Mesendoderm (in vitro differentiated cells): Measurements from ENCODE around the gene C16orf90.
"Not testable (repeated sequence)": the region's sequence is repeated elsewhere in the genome, so short reads cannot be mapped to it uniquely, and the experiment has no call there.

ENCODE experiments used
- DNase-seq: peaks from one replicate; pipeline ENCODE4 v3.0.0; 2013
- H2AK5ac ChIP-seq: 2 replicates; pipeline ENCODE4 v1.6.1; 2013; ENCODE audit warnings: low read length, inconsistent platforms
- H2BK120ac ChIP-seq: 2 replicates; pipeline ENCODE4 v1.6.1; 2013; ENCODE audit warnings: low read depth, mild to moderate bottlenecking, low read length, moderate library complexity, mixed read lengths
- H2BK15ac ChIP-seq: replicated peaks from 2 replicates; pipeline ENCODE4 v1.6.1; 2013; ENCODE audit warnings: low read depth, mild to moderate bottlenecking, moderate library complexity
- H2BK5ac ChIP-seq: 2 replicates; pipeline ENCODE4 v1.6.1; 2013; ENCODE audit warnings: low read length, inconsistent platforms
- H3K18ac ChIP-seq: 2 replicates; pipeline ENCODE4 v1.6.1; 2013; ENCODE audit warnings: mild to moderate bottlenecking, low read length, mixed read lengths
- H3K23ac ChIP-seq: one replicate; pipeline ENCODE4 v1.6.1; 2013; ENCODE audit warnings: low read length
- H3K27ac ChIP-seq: 2 replicates; pipeline ENCODE4 v1.5.1; 2013; ENCODE audit warnings: low read depth, mild to moderate bottlenecking, inconsistent platforms, low read length, moderate library complexity
- H3K27me3 ChIP-seq: 2 replicates; pipeline ENCODE4 v1.6.1; 2013; ENCODE audit warnings: low read length, control low read depth, mild to moderate bottlenecking, inconsistent platforms; ENCODE audit not compliant: insufficient read depth, poor library complexity
- H3K36me3 ChIP-seq: 2 replicates; pipeline ENCODE4 v1.6.1; 2013; ENCODE audit warnings: low read length, inconsistent platforms; ENCODE audit not compliant: control insufficient read depth, insufficient read depth
- H3K4ac ChIP-seq: one replicate; pipeline ENCODE4 v1.6.1; 2013; ENCODE audit warnings: low read depth, mild to moderate bottlenecking, low read length, moderate library complexity
- H3K4me1 ChIP-seq: 2 replicates; pipeline ENCODE4 v1.6.1; 2013; ENCODE audit warnings: low read depth, low read length, inconsistent platforms; ENCODE audit not compliant: control insufficient read depth
- H3K4me2 ChIP-seq: 2 replicates; pipeline ENCODE4 v1.6.1; 2013; ENCODE audit warnings: low read length
- H3K4me3 ChIP-seq: 2 replicates; pipeline ENCODE4 v1.5.1; 2013; ENCODE audit warnings: mild to moderate bottlenecking, low read length
- H3K56ac ChIP-seq: one replicate; pipeline ENCODE4 v1.6.1; 2013; ENCODE audit warnings: low read length
- H3K79me1 ChIP-seq: 2 replicates; pipeline ENCODE4 v1.6.1; 2013; ENCODE audit warnings: low read length, inconsistent platforms
- H3K79me2 ChIP-seq: 2 replicates; pipeline ENCODE4 v1.6.1; 2013; ENCODE audit warnings: mild to moderate bottlenecking, low read length; ENCODE audit not compliant: control insufficient read depth, insufficient read depth
- H3K9ac ChIP-seq: 2 replicates; pipeline ENCODE4 v1.6.1; 2013; ENCODE audit warnings: low read length, inconsistent platforms
- H4K5ac ChIP-seq: one replicate; pipeline ENCODE4 v1.6.1; 2013; ENCODE audit warnings: low read length
- H4K8ac ChIP-seq: one replicate; pipeline ENCODE4 v1.6.1; 2013; ENCODE audit warnings: low read depth, mild to moderate bottlenecking, control low read depth, low read length, moderate library complexity
- WGBS: extraction: QIAGEN DNeasy Blood & Tissue Kit; methylation state at CpG from one replicate; pipeline ENCODE4 v1.1.7; 2013; ENCODE audit warnings: low lambda C conversion rate, missing lambda C conversion rate; ENCODE audit not compliant: insufficient coverage; ENCODE audit errors: extremely low coverage; 5-methylcytosine and 5-hydroxymethylcytosine counted together

Gene C16orf90

GRCh38 chr16:3501783-3502400, 6.6 kb upstream of the C16orf90 start:
- Histone ChIP-seq H2BK120ac (no peak overlapping the region), H2BK5ac (no peak overlapping the region), H3K18ac (no peak overlapping the region), H3K4me3 (no peak overlapping the region), H3K4ac (no peak overlapping the region), H2AK5ac (no peak overlapping the region), H3K56ac (peak overlapping the region; percentile 50), H3K36me3 (no peaks in the 10 kb centered on the region), H2BK15ac (no peak overlapping the region), H3K4me1 (peaks cover 2% of the 10 kb centered on the region), H4K5ac (no peak overlapping the region), H3K27me3 (no peaks in the 10 kb centered on the region), H3K23ac (no peak overlapping the region), H3K4me2 (no peak overlapping the region), H3K79me1 (no peaks in the 10 kb centered on the region), H3K27ac (no peak overlapping the region), H3K79me2 (no peaks in the 10 kb centered on the region), H4K8ac (no peak overlapping the region), H3K9ac (peak overlapping the region; percentile 84)
- WGBS: no CpG with 5 or more reads among the region's 22 CpGs
- no peak for DNase-seq

DNA sequence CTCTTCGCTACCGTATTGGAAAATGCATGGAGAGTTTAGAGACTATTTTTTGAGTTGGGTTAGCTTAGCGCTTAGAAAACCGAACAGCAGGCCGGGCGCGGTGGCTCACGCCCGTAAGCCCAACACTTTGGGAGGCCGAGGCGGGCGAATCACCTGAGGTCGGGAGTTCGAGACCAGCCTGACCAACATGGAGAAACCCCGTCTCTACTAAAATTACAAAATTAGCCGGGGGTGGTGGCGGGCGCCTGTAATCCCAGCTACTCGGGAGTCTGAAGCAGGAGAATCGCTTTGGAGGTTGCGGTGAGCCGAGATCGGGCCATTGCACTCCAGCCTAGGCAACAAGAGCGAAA, 6.1 kb upstream of the C16orf90 start:
- H3K36me3 ChIP-seq, H3K4ac ChIP-seq, H2AK5ac ChIP-seq, H3K18ac ChIP-seq, H2BK15ac ChIP-seq, DNase-seq, H3K23ac ChIP-seq, H3K79me1 ChIP-seq, H3K79me2 ChIP-seq, H4K8ac ChIP-seq, H2BK5ac ChIP-seq, H4K5ac ChIP-seq, H2BK120ac ChIP-seq, H3K4me1 ChIP-seq, H3K27me3 ChIP-seq: not testable (repeated sequence)
- H3K56ac ChIP-seq: peak overlapping the region; percentile 89
- peak overlapping the region; percentile 89 for H3K4me2 ChIP-seq
- peak overlapping the region; percentile 84 for H3K9ac ChIP-seq
- peak overlapping the region; percentile 63 for H3K27ac ChIP-seq
- peak overlapping the region; percentile 89 for H3K4me3 ChIP-seq
- WGBS: no CpG with 5 or more reads among the region's 24 CpGs

DNA sequence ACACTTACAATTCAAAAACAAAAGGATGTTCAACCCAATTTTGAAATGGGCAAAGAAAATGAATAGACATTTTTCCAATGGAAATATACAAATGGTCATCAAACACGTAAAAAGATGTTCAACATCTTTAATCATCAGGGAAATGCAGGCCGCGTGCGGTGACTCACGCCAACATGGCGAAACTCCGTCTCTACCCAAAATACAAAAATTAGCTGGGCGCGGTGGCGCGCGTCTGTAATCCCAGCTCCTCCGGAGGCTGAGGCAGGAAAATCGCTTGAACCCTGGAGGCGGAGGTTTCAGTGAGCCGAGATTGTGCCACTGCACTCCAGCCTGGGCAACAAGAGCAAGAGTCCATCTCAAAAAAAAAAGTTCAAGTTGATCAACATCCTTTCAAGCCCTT, 3.7 kb upstream of the C16orf90 start:
- no peaks in the 10 kb centered on the region for H3K27me3 ChIP-seq
- peaks cover 2% of the 10 kb centered on the region for H3K4me1 ChIP-seq
- H4K5ac ChIP-seq: no peak overlapping the region
- H3K4ac ChIP-seq: no peak overlapping the region
- no peak overlapping the region for H3K18ac ChIP-seq
- H3K4me3 ChIP-seq: no peak overlapping the region
- H2BK5ac ChIP-seq: no peak overlapping the region
- no peaks in the 10 kb centered on the region for H3K79me2 ChIP-seq
- no peak overlapping the region for H2BK15ac ChIP-seq
- H4K8ac ChIP-seq: no peak overlapping the region
- H3K56ac ChIP-seq: no peak overlapping the region
- no peaks in the 10 kb centered on the region for H3K79me1 ChIP-seq
- no peak overlapping the region for H3K23ac ChIP-seq
- no CpG with 5 or more reads among the region's 16 CpGs for WGBS
- no peak overlapping the region for H2AK5ac ChIP-seq
- H3K27ac ChIP-seq: no peak overlapping the region
- no peak overlapping the region for H3K4me2 ChIP-seq
- H2BK120ac ChIP-seq: no peak overlapping the region
- no peak overlapping the region for H3K9ac ChIP-seq
- no peaks in the 10 kb centered on the region for H3K36me3 ChIP-seq
- DNase-seq: no peak

DNA sequence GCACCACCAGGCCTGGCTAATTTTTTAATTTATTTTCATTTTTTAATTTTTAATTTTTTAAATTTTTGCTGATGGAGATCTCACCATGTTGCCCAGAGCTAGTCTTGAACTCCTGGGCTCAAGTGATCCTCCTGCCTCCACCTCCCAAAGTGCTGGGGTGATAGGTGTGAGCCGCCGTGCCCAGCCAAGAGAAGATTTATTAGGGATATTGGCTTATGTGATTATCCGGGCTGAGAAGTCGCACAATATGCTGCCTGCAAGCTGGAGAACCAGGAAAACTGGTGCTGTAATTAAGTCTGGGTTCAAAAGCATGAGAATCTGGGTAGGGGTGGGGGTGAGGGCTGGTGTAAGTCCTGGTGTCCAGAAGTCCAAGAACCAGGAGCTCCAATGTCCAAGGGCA, 2.5 kb upstream of the C16orf90 start:
- H2BK120ac ChIP-seq: no peak overlapping the region
- H3K23ac ChIP-seq: no peak overlapping the region
- no peak overlapping the region for H2BK15ac ChIP-seq
- H3K79me2 ChIP-seq: no peaks in the 10 kb centered on the region
- H4K8ac ChIP-seq: no peak overlapping the region
- H3K27me3 ChIP-seq: no peaks in the 10 kb centered on the region
- no peak overlapping the region for H2BK5ac ChIP-seq
- no peaks in the 10 kb centered on the region for H3K36me3 ChIP-seq
- no peak overlapping the region for H4K5ac ChIP-seq
- H2AK5ac ChIP-seq: no peak overlapping the region
- H3K9ac ChIP-seq: no peak overlapping the region
- H3K4me2 ChIP-seq: no peak overlapping the region
- H3K4me3 ChIP-seq: no peak overlapping the region
- peaks cover 2% of the 10 kb centered on the region for H3K4me1 ChIP-seq
- no peaks in the 10 kb centered on the region for H3K79me1 ChIP-seq
- H3K18ac ChIP-seq: no peak overlapping the region
- H3K4ac ChIP-seq: no peak overlapping the region
- WGBS: no CpG with 5 or more reads among the region's 4 CpGs
- no peak overlapping the region for H3K27ac ChIP-seq
- no peak for DNase-seq
- H3K56ac ChIP-seq: no peak overlapping the region

- H3K9ac ChIP-seq: no peak overlapping the region
- no peaks in the 10 kb centered on the region for H3K4me1 ChIP-seq
- H3K27ac ChIP-seq: no peak overlapping the region
- H3K79me1 ChIP-seq: no peaks in the 10 kb centered on the region
- H3K56ac ChIP-seq: no peak overlapping the region
- no peak overlapping the region for H3K23ac ChIP-seq
- no peak overlapping the region for H2AK5ac ChIP-seq
- H3K79me2 ChIP-seq: no peaks in the 10 kb centered on the region
- no peak overlapping the region for H2BK15ac ChIP-seq
- no peak overlapping the region for H2BK5ac ChIP-seq
- H4K8ac ChIP-seq: no peak overlapping the region
- no peak for DNase-seq
- no peak overlapping the region for H3K4me2 ChIP-seq
- H3K27me3 ChIP-seq: no peaks in the 10 kb centered on the region
- no peak overlapping the region for H3K4ac ChIP-seq
- H4K5ac ChIP-seq: no peak overlapping the region
- WGBS: no CpG with 5 or more reads among the region's 30 CpGs
- H3K18ac ChIP-seq: no peak overlapping the region
- H2BK120ac ChIP-seq: no peak overlapping the region
- no peaks in the 10 kb centered on the region for H3K36me3 ChIP-seq
- H3K4me3 ChIP-seq: no peak overlapping the region
These were observed 1.1 kb upstream of the C16orf90 start for GRCh38 chr16:3496386-3496785.

DNA sequence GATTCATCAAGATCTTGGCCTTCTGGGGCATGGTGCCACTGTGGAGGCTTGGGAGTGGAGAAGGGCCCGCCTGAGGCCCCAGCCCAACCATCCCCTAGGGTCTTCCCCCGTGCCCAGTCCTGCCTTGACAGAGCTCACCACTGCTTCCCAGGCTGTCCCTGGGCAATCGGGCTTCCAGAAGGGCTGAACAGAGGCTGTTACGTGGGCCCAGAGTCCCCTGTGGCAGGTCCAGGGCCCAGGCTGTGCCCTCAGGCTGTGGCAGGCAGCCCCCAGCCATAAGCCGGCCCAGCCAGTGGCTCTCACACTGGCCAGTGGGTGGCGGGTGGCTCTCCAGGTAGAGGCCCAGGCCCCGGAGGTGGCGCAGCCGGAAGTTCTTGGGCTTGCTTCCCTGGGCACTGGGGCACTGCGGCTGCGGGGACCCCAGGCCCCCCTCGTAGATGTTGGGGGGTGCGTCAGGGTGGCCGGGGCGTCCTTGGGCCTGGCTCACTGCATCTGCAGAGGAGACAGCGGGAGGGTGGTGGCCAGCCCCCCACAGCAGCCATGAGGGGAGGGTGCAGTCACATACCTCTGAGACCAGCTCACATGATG, 809 bp downstream of the C16orf90 start:
- Histone ChIP-seq H3K4me1 (no peaks in the 10 kb centered on the region), H3K56ac (no peak overlapping the region), H3K79me2 (no peaks in the 10 kb centered on the region), H3K4me3 (no peak overlapping the region), H3K36me3 (no peaks in the 10 kb centered on the region), H2BK120ac (no peak overlapping the region), H3K79me1 (no peaks in the 10 kb centered on the region), H3K4me2 (no peak overlapping the region), H3K9ac (no peak overlapping the region), H3K4ac (no peak overlapping the region), H4K5ac (no peak overlapping the region), H3K27ac (no peak overlapping the region), H2AK5ac (no peak overlapping the region), H3K27me3 (no peaks in the 10 kb centered on the region), H2BK5ac (no peak overlapping the region), H3K23ac (no peak overlapping the region), H2BK15ac (no peak overlapping the region), H4K8ac (no peak overlapping the region), H3K18ac (no peak overlapping the region)
- DNase-seq: no peak
- no CpG with 5 or more reads among the region's 16 CpGs for WGBS
